ENCODE data around the gene GJB6.
A peak's percentile ranks its signal among the peaks of the same experiment; 100 is the strongest.

- TF ChIP-seq CTCF (conservative IDR thresholded peaks at IDR 0.05 in 1 of 2, IDR thresholded peaks at IDR 0.05 in 1 of 2; ENCODE audit: low read depth in 1 of 2, low read length in 2 of 2) (no peak), EZH2 (IDR thresholded peaks at IDR 0.05; ENCODE audit: low read length, missing control alignments) (peak; percentile 8)
Observed at GRCh38 chr13:20193907-20194631, 38.0 kb downstream of the GJB6 start.
